GM21515 (cell line): ENCODE measurements around the gene RCVRN.

Experiments used
- ATAC-seq: cut with Tn5 transposase; IDR thresholded peaks from one replicate; pipeline ENCODE4 v1.9.1; 2021; ENCODE audit not compliant: unreplicated experiment

The RCVRN gene

DNA sequence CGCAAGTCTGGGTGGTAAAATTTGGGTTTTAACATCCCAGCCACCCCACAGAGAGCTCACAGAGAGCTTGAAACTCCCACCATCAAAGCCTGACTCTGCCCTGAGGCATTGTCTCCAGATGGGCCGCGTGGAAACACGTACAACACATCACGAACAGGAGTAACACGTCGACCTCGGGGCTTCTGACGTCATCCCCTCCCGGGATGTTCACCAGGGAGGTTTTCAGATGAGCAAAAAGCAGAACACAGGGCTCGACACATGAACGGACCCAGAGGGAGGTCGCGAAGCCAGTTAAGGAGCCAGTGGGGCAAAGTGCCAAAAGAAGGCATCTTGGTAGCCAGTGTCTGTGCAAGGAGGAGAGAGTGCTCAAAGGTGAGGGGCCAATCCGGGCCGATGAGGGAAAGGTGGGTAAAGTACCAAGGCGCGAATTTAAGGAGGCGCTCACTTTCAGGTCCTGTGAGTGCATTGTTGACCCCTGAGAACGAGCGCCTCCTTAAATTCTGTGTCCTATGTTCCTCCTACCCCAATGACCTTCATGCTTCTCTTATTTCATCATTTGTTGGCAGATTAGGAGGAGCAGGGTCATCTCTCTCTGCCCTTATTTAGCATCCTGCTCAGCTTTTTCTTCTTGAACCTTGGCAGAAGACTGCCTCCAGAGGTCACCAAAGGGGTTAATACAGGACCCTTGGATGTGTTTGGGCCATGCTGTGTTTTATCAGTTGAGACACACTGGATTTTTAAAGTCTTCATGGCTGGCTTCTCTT lies 5.6 kb downstream of the RCVRN start:
- ATAC-seq: no peak

DNA sequence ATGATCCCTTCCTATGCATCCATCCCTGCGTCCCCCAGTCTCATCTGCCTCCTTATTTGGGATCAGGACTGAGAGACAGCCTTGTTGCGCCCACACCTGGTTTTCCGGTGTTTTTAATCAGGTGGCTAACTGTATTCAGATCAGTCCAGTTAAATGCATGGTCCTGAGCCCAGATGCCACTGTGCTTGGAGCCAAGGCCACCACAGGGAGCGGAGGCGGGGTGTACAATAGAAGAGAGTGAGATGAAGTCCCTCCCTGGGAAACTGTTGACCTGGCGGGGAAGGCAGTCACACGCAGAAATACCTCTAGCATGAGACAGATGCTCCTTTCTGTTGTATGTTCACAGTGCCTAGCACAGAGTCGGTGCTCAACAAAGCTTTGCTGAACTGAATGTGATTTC lies 6.3 kb downstream of the RCVRN start:
- ATAC-seq: no peak

DNA sequence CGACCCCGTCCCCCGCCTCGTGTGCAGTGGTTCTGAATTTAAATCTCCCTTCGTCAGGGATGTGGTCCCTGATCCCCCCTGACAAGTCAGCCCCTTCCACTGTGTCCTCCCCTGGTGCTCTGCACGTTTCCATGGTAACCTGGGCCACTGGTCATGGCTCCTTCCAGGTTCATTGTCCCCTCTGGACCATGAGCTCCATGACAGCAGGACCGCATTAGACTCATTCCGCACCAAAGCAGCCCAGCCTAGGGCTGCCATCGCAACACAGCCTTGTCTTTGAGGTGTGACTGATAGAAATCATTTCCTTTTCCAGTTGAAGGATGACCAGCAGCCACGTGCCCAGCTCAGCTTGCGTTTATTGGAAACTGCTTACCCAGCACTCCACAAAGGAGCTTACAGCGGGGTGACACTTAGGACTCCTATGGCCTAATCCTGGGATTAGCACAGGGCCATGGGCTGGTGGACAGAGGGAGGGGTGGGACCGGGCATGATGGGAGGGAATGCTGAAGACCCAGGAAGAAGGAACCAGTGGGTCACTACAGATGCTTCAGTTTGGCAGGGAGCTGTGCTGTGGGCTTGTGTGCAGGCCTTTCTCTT lies 7.6 kb downstream of the RCVRN start:
- no peak for ATAC-seq

GRCh38 chr17:9895923-9896322 lies 9.1 kb downstream of the RCVRN start:
- no peak for ATAC-seq

- no peak for ATAC-seq
These were observed 10.8 kb downstream of the RCVRN start for GRCh38 chr17:9894231-9894630.

DNA sequence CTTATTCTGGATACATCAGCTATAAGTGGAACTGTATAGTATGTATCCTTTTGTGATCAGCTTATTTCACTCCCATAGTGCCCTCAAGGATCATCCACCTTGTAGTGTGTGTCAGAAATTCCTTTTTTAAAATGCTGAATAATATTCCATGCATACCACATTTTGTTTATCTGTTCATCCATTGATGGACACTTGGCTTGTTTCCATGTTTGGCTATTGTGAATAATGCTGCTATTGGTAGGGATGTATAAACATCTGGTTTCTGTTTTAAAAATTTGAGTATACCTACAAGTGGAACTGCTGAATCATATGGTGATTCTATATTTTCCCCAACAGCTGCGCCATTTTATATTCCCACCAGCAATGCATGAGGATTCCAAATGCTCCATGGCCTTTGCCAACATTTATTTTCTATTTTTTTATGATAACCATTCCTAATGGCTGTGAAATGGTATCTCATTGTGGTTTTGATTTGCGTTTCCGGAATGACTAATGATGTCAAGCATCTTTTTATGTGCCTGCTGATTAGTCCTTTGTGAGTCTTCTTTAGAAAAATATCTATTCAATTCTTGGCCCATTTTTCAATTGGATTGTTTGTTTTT lies 11.6 kb downstream of the RCVRN start:
- ATAC-seq: no peak

GRCh38 chr17:9890124-9890523 lies 14.9 kb downstream of the RCVRN start:
- ATAC-seq: no peak

- ATAC-seq: no peak
These were observed 17.6 kb downstream of the RCVRN start for GRCh38 chr17:9887508-9887907.

- ATAC-seq: no peak
These were observed 18.7 kb downstream of the RCVRN start for GRCh38 chr17:9886141-9886930.

- ATAC-seq: no peak
These were observed 21.6 kb downstream of the RCVRN start for GRCh38 chr17:9883451-9883850.

GRCh38 chr17:9880582-9880999 lies 24.5 kb downstream of the RCVRN start:
- ATAC-seq: no peak

- ATAC-seq: no peak
These were observed 26.1 kb downstream of the RCVRN start for GRCh38 chr17:9878786-9879525.

- no peak for ATAC-seq
These were observed 26.7 kb downstream of the RCVRN start for GRCh38 chr17:9878356-9878755.

DNA sequence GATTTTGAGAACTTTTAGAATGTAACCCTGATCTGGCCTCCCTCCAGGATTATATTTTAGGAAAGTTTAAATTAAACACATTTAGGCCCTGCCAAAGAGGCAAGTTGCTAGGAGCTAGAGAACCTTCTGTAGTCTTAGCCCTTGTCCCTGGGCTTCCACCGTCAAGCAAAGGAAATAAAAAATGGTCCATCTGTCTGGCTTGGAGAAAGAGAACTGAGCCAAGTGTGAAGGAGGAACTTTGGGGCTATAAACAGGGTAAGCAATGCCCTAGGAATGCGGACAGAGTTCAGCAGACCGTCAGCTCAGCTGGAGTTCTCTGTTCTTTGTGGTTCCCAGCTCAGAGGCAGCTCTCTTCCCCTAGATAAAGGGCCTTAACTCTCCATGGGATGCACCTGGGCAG lies 29.6 kb downstream of the RCVRN start:
- no peak for ATAC-seq

- ATAC-seq: no peak
These were observed 30.3 kb downstream of the RCVRN start for GRCh38 chr17:9874722-9875121.

GRCh38 chr17:9872852-9873251 lies 32.2 kb downstream of the RCVRN start:
- no peak for ATAC-seq

DNA sequence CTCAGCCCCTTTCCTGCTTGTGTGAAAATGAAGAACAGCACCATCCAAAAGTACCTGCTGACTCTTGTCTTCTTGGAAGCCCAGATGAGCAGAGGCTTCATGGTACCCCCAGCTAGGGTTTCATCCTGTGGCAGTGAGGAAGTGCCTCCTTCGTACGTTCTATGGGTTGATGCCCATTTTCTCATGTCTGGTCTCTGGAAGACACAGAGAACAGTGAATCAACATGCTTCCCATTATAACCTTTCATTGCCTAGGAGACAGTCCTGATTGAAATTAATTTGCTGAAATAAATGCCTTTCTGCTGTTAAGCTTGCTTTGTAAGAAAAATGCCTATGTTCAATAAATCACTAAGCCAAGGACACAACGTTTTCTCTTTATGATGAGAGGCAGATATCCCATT lies 36.5 kb downstream of the RCVRN start:
- ATAC-seq: no peak

GRCh38 chr17:9865586-9865985 lies 39.5 kb downstream of the RCVRN start:
- no peak for ATAC-seq

DNA sequence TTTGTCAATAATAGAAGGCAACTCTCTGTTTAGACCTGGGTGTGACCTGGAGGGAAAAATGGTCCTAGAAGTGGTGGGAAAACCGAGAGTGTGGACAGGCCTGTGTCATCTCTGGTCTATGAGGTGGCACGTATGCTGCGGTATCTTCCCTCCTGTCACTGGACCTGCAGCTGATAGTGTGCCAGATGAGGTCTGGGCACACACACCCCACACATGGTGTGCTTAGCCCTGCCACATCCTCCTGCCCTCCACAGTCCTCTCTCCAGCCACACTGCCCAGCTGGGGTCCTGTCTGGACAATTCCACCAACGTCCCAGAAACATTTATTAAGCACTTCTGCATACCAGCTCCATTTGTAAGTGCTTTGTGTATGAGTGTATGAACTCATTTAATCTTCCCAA lies 42.1 kb downstream of the RCVRN start:
- no peak for ATAC-seq

- no peak for ATAC-seq
These were observed 42.9 kb downstream of the RCVRN start for GRCh38 chr17:9862220-9862619.

GRCh38 chr17:9860851-9861250 lies 44.2 kb downstream of the RCVRN start:
- ATAC-seq: no peak
